ENCODE results near the gene SRRM5.

GRCh38 chr19:43634872-43635560, 23.1 kb downstream of the SRRM5 start:
- no peak for TF ChIP-seq CTCF (IDR thresholded peaks at IDR 0.05; ENCODE audit: poor library complexity)
- TF ChIP-seq EZH2 (IDR thresholded peaks at IDR 0.05; ENCODE audit: borderline replicate concordance): no peak
- TF ChIP-seq EZH2phosphoT487 (IDR thresholded peaks at IDR 0.05; ENCODE audit: low read depth, severe bottlenecking, unreplicated experiment): no peak

Measured in hepatocyte (in vitro differentiated cells).